Brain microvascular endothelial cell (primary cell): ENCODE measurements around the gene SNX8.

Source experiments
- DNase-seq: peaks from one replicate; pipeline ENCODE4 v3.0.0-alpha.2; 2020
- H3K27ac ChIP-seq: fragments of 250-450 bp; sonication (Bioruptor Pico); 2 replicates; pipeline ENCODE4 v1.5.1; 2020; ENCODE audit warnings: mild to moderate bottlenecking, moderate library complexity
- H3K27me3 ChIP-seq: fragments of 250-450 bp; sonication (Bioruptor Pico); replicated peaks from 2 replicates; pipeline ENCODE4 v1.5.1; 2020; ENCODE audit warnings: mild to moderate bottlenecking
- H3K36me3 ChIP-seq: fragments of 250-450 bp; sonication (Bioruptor Pico); replicated peaks from 2 replicates; pipeline ENCODE4 v1.5.1; 2020; ENCODE audit warnings: mild to moderate bottlenecking
- H3K4me3 ChIP-seq: 2 replicates; pipeline ENCODE4 v1.5.1; 2011; ENCODE audit warnings: low read depth, mild to moderate bottlenecking, control low read depth, low read length, moderate library complexity
- CTCF ChIP-seq: IDR thresholded peaks from 2 replicates; pipeline ENCODE4 v1.5.1; 2011; ENCODE audit warnings: low read depth, mild to moderate bottlenecking, moderate library complexity, low read length, control low read depth, inconsistent platforms; ENCODE audit errors: missing control alignments
- in situ Hi-C: cut with HindIII; loops from 2 replicates; pipeline ENCODE4 v1.10.0; 2017; ENCODE audit warnings: low sequenced_read_pairs, low pct_ligation_motif_present

SNX8 gene

GRCh38 chr7:2258661-2259365 lies 55.4 kb downstream of the SNX8 start:
- in situ Hi-C loops, result no loop called here
- Histone ChIP-seq H3K27me3 (no peaks in the 10 kb centered on the region), H3K27ac (no peak overlapping the region), H3K4me3 (no peak overlapping the region), H3K36me3 (peaks cover 52% of the 10 kb centered on the region)
- no peak for DNase-seq
- TF ChIP-seq CTCF, result no peak

GRCh38 chr7:2257651-2258050 lies 56.6 kb downstream of the SNX8 start:
- no peaks in the 10 kb centered on the region for H3K27me3 ChIP-seq
- in situ Hi-C loops, result no loop called here
- no peak overlapping the region for H3K4me3 ChIP-seq
- no peak overlapping the region for H3K27ac ChIP-seq
- no peak for DNase-seq
- no peak for TF ChIP-seq CTCF
- H3K36me3 ChIP-seq, result peaks cover 48% of the 10 kb centered on the region

- Histone ChIP-seq H3K27me3 (no peaks in the 10 kb centered on the region), H3K4me3 (no peak overlapping the region), H3K27ac (no peak overlapping the region), H3K36me3 (peaks cover 44% of the 10 kb centered on the region)
- in situ Hi-C loops, result no loop called here
- no peak for DNase-seq
- TF ChIP-seq CTCF, result no peak
These were observed 57.1 kb downstream of the SNX8 start for GRCh38 chr7:2257046-2257551.

GRCh38 chr7:2256306-2257045 lies 57.8 kb downstream of the SNX8 start:
- in situ Hi-C loops, result no loop called here
- no peaks in the 10 kb centered on the region for H3K27me3 ChIP-seq
- H3K4me3 ChIP-seq, result no peak overlapping the region
- H3K36me3 ChIP-seq, result peaks cover 44% of the 10 kb centered on the region
- no peak for DNase-seq
- no peak overlapping the region for H3K27ac ChIP-seq
- no peak for TF ChIP-seq CTCF

GRCh38 chr7:2255145-2256139 lies 58.8 kb downstream of the SNX8 start:
- no peak for TF ChIP-seq CTCF
- no peak overlapping the region for H3K27ac ChIP-seq
- H3K36me3 ChIP-seq, result peaks cover 43% of the 10 kb centered on the region
- in situ Hi-C loops, result no loop called here
- DNase-seq, result no peak
- H3K27me3 ChIP-seq, result no peaks in the 10 kb centered on the region
- H3K4me3 ChIP-seq, result no peak overlapping the region
